Measurements from ENCODE around the gene NR0B2. TPM values are rescaled to one million over a fixed set of nuclear protein-coding genes. Genes with fewer than 3 reads are reported as not detected.

The NR0B2 gene
- polyA plus RNA-seq, 1 donor from 2014 or later = not detected

- no peak overlapping the region for H3K4me3 ChIP-seq (ENCODE audit: low read length)
- no peaks in the 10 kb centered on the region for H3F3A ChIP-seq (ENCODE audit: insufficient read depth, low read length, poor library complexity, severe bottlenecking)
- no peaks in the 10 kb centered on the region for H4K20me1 ChIP-seq (ENCODE audit: insufficient read depth)
- H3K9ac ChIP-seq (ENCODE audit: low read length) = no peak overlapping the region
- H3K36me3 ChIP-seq (ENCODE audit: insufficient read depth, low read length) = no peaks in the 10 kb centered on the region
- peaks cover 17% of the 10 kb centered on the region for H3K79me2 ChIP-seq (replicated peaks; ENCODE audit: insufficient read depth, low read length)
- no peak overlapping the region for H3K27ac ChIP-seq (ENCODE audit: low read length)
- H3K9me3 ChIP-seq (ENCODE audit: low read length) = no peaks in the 10 kb centered on the region
- no peak overlapping the region for H3K4me2 ChIP-seq (ENCODE audit: low read length)
- TF ChIP-seq SMC3 (conservative IDR thresholded peaks at IDR 0.05; ENCODE audit: poor library complexity) = no peak
- no peak for TF ChIP-seq EP300 (conservative IDR thresholded peaks at IDR 0.05; ENCODE audit: poor library complexity, severe bottlenecking)
- TF ChIP-seq MXI1 (conservative IDR thresholded peaks at IDR 0.05; ENCODE audit: poor library complexity, severe bottlenecking) = no peak
- no peak for TF ChIP-seq CTCF (IDR thresholded peaks at IDR 0.05; ENCODE audit: poor library complexity, severe bottlenecking)
- no peak for TF ChIP-seq EZH2 (IDR thresholded peaks at IDR 0.05; ENCODE audit: borderline replicate concordance, insufficient read depth, low read length, poor library complexity, severe bottlenecking)
- no peak for TF ChIP-seq TAF1 (IDR thresholded peaks at IDR 0.05; ENCODE audit: low read depth)
- no peak for TF ChIP-seq RAD21 (conservative IDR thresholded peaks at IDR 0.05)
- TF ChIP-seq REST (IDR thresholded peaks at IDR 0.05; ENCODE audit: borderline replicate concordance) = no peak
- TF ChIP-seq POLR2AphosphoS5 (IDR thresholded peaks at IDR 0.05) = no peak
- no peaks in the 10 kb centered on the region for H3K27me3 ChIP-seq (ENCODE audit: insufficient read depth, low read depth, low read length)
- no peak overlapping the region for H2AFZ ChIP-seq (ENCODE audit: low read depth, low read length)
- H3K9me2 ChIP-seq (ENCODE audit: insufficient read depth, low read length) = no peaks in the 10 kb centered on the region
These were observed 16.4 kb downstream of the NR0B2 start for GRCh38 chr1:26897351-26897750.

GRCh38 chr1:26894263-26894662 is 19.5 kb downstream of the NR0B2 start:
- no peak overlapping the region for H3K9ac ChIP-seq (ENCODE audit: low read length)
- no peaks in the 10 kb centered on the region for H3F3A ChIP-seq (ENCODE audit: insufficient read depth, low read length, poor library complexity, severe bottlenecking)
- H2AFZ ChIP-seq (ENCODE audit: low read depth, low read length) = no peak overlapping the region
- H3K36me3 ChIP-seq (ENCODE audit: insufficient read depth, low read length) = no peaks in the 10 kb centered on the region
- no peak overlapping the region for H3K4me2 ChIP-seq (ENCODE audit: low read length)
- no peaks in the 10 kb centered on the region for H4K20me1 ChIP-seq (ENCODE audit: insufficient read depth)
- H3K9me2 ChIP-seq (ENCODE audit: insufficient read depth, low read length) = no peaks in the 10 kb centered on the region
- no peaks in the 10 kb centered on the region for H3K9me3 ChIP-seq (ENCODE audit: low read length)
- no peaks in the 10 kb centered on the region for H3K27me3 ChIP-seq (ENCODE audit: insufficient read depth, low read depth, low read length)
- peaks cover 14% of the 10 kb centered on the region for H3K79me2 ChIP-seq (replicated peaks; ENCODE audit: insufficient read depth, low read length)
- TF ChIP-seq REST (IDR thresholded peaks at IDR 0.05; ENCODE audit: borderline replicate concordance) (no peak), MXI1 (conservative IDR thresholded peaks at IDR 0.05; ENCODE audit: poor library complexity, severe bottlenecking) (no peak), SMC3 (conservative IDR thresholded peaks at IDR 0.05; ENCODE audit: poor library complexity) (no peak), CTCF (IDR thresholded peaks at IDR 0.05; ENCODE audit: poor library complexity, severe bottlenecking) (no peak), EZH2 (IDR thresholded peaks at IDR 0.05; ENCODE audit: borderline replicate concordance, insufficient read depth, low read length, poor library complexity, severe bottlenecking) (no peak), EP300 (conservative IDR thresholded peaks at IDR 0.05; ENCODE audit: poor library complexity, severe bottlenecking) (no peak), POLR2AphosphoS5 (IDR thresholded peaks at IDR 0.05) (no peak), TAF1 (IDR thresholded peaks at IDR 0.05; ENCODE audit: low read depth) (no peak), RAD21 (conservative IDR thresholded peaks at IDR 0.05) (no peak)
- no peak overlapping the region for H3K27ac ChIP-seq (ENCODE audit: low read length)
- no peak overlapping the region for H3K4me3 ChIP-seq (ENCODE audit: low read length)
